HFF-Myc (cell line): ENCODE data around the gene VAV1.
"Not testable (repeated sequence)": the region's sequence is repeated elsewhere in the genome, so short reads cannot be mapped to it uniquely, and the experiment has no call there.

ENCODE experiments used
- DNase-seq: peaks from one replicate; pipeline ENCODE4 v3.0.0-alpha.2; 2011; ENCODE audit warnings: low read depth; ENCODE audit errors: extremely low read depth
- H3K4me3 ChIP-seq: replicated peaks from 2 replicates; pipeline ENCODE4 v1.5.1; 2011; ENCODE audit warnings: low read depth, mild to moderate bottlenecking, control low read depth, low read length
- CTCF ChIP-seq: IDR thresholded peaks from 2 replicates; pipeline ENCODE4 v1.5.1; 2012; ENCODE audit warnings: mild to moderate bottlenecking, low read depth, low read length, control low read depth; ENCODE audit errors: missing control alignments

VAV1 gene

GRCh38 chr19:6794686-6795431 lies 22.4 kb downstream of the VAV1 start:
- no peak for DNase-seq
- TF ChIP-seq CTCF = no peak
- H3K4me3 ChIP-seq = no peak overlapping the region

GRCh38 chr19:6796278-6796677 lies 23.8 kb downstream of the VAV1 start:
- no peak for TF ChIP-seq CTCF
- no peak for DNase-seq
- H3K4me3 ChIP-seq = no peak overlapping the region

- TF ChIP-seq CTCF = no peak
- no peak for DNase-seq
- H3K4me3 ChIP-seq = no peak overlapping the region
Measured at GRCh38 chr19:6797646-6798045, 25.1 kb downstream of the VAV1 start.

- DNase-seq, H3K4me3 ChIP-seq: not testable (repeated sequence)
Measured at GRCh38 chr19:6800160-6800790, 27.8 kb downstream of the VAV1 start.

GRCh38 chr19:6800991-6801484 lies 28.5 kb downstream of the VAV1 start:
- DNase-seq = no peak
- H3K4me3 ChIP-seq = no peak overlapping the region
- no peak for TF ChIP-seq CTCF

GRCh38 chr19:6801485-6802086 lies 29.1 kb downstream of the VAV1 start:
- no peak for TF ChIP-seq CTCF
- DNase-seq = no peak
- no peak overlapping the region for H3K4me3 ChIP-seq

GRCh38 chr19:6802336-6803035 lies 30.0 kb downstream of the VAV1 start:
- no peak for DNase-seq
- no peak for TF ChIP-seq CTCF
- H3K4me3 ChIP-seq = no peak overlapping the region
